ENCODE measurements around the gene IFI30. TPM values are rescaled to one million over a fixed set of nuclear protein-coding genes. Genes with fewer than 3 reads are reported as not detected.

The IFI30 gene
- total RNA-seq, 4 donors from 2014 or later, result 13.4 to 37.2 (median 35.1) TPM

- Histone ChIP-seq H3K36me3 (peaks cover 30% of the 10 kb centered on the region), H3K9me3 (no peaks in the 10 kb centered on the region), H3K27ac (no peak overlapping the region), H3K4me1 (peaks cover 26% of the 10 kb centered on the region), H3K4me3 (no peak overlapping the region), H3K27me3 (no peaks in the 10 kb centered on the region)
- WGBS, result 93% methylated on average over 7 of the region's 7 CpGs
- DNase-seq (ENCODE audit: low spot score in 2 of 2), result no peak
- TF ChIP-seq POLR2A (IDR thresholded peaks at IDR 0.05) (no peak), POLR2AphosphoS5 (IDR thresholded peaks at IDR 0.05) (no peak), EP300 (IDR thresholded peaks at IDR 0.05) (no peak)
- TF ChIP-seq, protein P1, sequence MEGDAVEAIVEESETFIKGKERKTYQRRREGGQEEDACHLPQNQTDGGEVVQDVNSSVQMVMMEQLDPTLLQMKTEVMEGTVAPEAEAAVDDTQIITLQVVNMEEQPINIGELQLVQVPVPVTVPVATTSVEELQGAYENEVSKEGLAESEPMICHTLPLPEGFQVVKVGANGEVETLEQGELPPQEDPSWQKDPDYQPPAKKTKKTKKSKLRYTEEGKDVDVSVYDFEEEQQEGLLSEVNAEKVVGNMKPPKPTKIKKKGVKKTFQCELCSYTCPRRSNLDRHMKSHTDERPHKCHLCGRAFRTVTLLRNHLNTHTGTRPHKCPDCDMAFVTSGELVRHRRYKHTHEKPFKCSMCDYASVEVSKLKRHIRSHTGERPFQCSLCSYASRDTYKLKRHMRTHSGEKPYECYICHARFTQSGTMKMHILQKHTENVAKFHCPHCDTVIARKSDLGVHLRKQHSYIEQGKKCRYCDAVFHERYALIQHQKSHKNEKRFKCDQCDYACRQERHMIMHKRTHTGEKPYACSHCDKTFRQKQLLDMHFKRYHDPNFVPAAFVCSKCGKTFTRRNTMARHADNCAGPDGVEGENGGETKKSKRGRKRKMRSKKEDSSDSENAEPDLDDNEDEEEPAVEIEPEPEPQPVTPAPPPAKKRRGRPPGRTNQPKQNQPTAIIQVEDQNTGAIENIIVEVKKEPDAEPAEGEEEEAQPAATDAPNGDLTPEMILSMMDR (IDR thresholded peaks at IDR 0.05), result no peak
Observed at GRCh38 chr19:18196511-18196845, 22.9 kb downstream of the IFI30 start.

DNA sequence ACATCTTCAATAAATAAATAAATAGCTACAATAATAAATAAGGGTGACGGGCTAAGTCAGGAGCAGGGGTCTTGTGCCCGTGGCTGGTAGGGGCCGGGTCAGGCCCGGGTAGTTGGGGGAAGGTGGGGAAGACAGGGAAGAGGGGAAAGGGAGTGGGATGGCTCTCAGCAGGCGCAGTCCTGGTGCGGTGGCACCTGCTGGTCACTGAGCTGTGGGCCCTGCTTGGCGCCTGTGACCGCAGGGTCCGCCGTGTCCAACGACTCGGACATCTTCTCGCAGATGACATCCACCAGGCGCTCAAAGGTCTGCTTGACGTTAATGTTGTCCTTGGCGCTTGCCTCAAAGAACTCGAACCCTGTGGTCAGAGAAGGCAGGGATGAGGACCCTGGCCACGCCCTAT lies 23.7 kb downstream of the IFI30 start:
- H3K9me3 ChIP-seq, result no peaks in the 10 kb centered on the region
- WGBS, result 93% methylated on average over 18 of the region's 18 CpGs
- H3K36me3 ChIP-seq, result peaks cover 30% of the 10 kb centered on the region
- TF ChIP-seq POLR2AphosphoS5 (IDR thresholded peaks at IDR 0.05), result no peak
- TF ChIP-seq EP300 (IDR thresholded peaks at IDR 0.05), result no peak
- no peak overlapping the region for H3K27ac ChIP-seq
- no peak for DNase-seq (ENCODE audit: low spot score in 2 of 2)
- no peaks in the 10 kb centered on the region for H3K27me3 ChIP-seq
- H3K4me1 ChIP-seq, result peaks cover 19% of the 10 kb centered on the region
- no peak overlapping the region for H3K4me3 ChIP-seq

GRCh38 chr19:18197941-18198340 lies 24.3 kb downstream of the IFI30 start:
- Histone ChIP-seq H3K27ac (no peak overlapping the region), H3K4me3 (no peak overlapping the region), H3K27me3 (no peaks in the 10 kb centered on the region), H3K36me3 (peaks cover 30% of the 10 kb centered on the region), H3K4me1 (peaks cover 22% of the 10 kb centered on the region), H3K9me3 (no peaks in the 10 kb centered on the region)
- no peak for TF ChIP-seq POLR2AphosphoS5 (IDR thresholded peaks at IDR 0.05)
- no peak for TF ChIP-seq POLR2A (IDR thresholded peaks at IDR 0.05)
- TF ChIP-seq, protein P1 (IDR thresholded peaks at IDR 0.05), result no peak
- TF ChIP-seq EP300 (IDR thresholded peaks at IDR 0.05), result no peak
- DNase-seq (ENCODE audit: low spot score in 2 of 2), result no peak
- 66% methylated on average over 6 of the region's 6 CpGs for WGBS

- H3K27me3 ChIP-seq, result no peaks in the 10 kb centered on the region
- H3K27ac ChIP-seq, result no peak overlapping the region
Observed at GRCh38 chr19:18198374-18198773, 24.8 kb downstream of the IFI30 start.

GRCh38 chr19:18202397-18202777 lies 28.8 kb downstream of the IFI30 start:
- no peaks in the 10 kb centered on the region for H3K27me3 ChIP-seq
- no peaks in the 10 kb centered on the region for H3K9me3 ChIP-seq
- TF ChIP-seq, protein P1 (IDR thresholded peaks at IDR 0.05), result no peak
- TF ChIP-seq POLR2A (IDR thresholded peaks at IDR 0.05) (no peak), POLR2AphosphoS5 (IDR thresholded peaks at IDR 0.05) (no peak)
- no peak overlapping the region for H3K27ac ChIP-seq
- no peak overlapping the region for H3K4me3 ChIP-seq
- peaks cover 27% of the 10 kb centered on the region for H3K4me1 ChIP-seq
- WGBS, result 83% methylated on average over 24 of the region's 24 CpGs
- DNase-seq (ENCODE audit: low spot score in 2 of 2), result no peak
- peaks cover 15% of the 10 kb centered on the region for H3K36me3 ChIP-seq

More at GRCh38 chr19:18198374-18198773, 24.8 kb downstream of the IFI30 start:
- no peak overlapping the region for H3K4me3 ChIP-seq
- H3K9me3 ChIP-seq, result no peaks in the 10 kb centered on the region
- H3K4me1 ChIP-seq, result peaks cover 27% of the 10 kb centered on the region
- TF ChIP-seq POLR2AphosphoS5 (IDR thresholded peaks at IDR 0.05) (no peak), POLR2A (IDR thresholded peaks at IDR 0.05) (no peak), EP300 (IDR thresholded peaks at IDR 0.05) (no peak)
- TF ChIP-seq, protein P1 (IDR thresholded peaks at IDR 0.05), result no peak
- 91% methylated on average over 6 of the region's 6 CpGs for WGBS
- no peak for DNase-seq (ENCODE audit: low spot score in 2 of 2)
- peaks cover 30% of the 10 kb centered on the region for H3K36me3 ChIP-seq

DNA sequence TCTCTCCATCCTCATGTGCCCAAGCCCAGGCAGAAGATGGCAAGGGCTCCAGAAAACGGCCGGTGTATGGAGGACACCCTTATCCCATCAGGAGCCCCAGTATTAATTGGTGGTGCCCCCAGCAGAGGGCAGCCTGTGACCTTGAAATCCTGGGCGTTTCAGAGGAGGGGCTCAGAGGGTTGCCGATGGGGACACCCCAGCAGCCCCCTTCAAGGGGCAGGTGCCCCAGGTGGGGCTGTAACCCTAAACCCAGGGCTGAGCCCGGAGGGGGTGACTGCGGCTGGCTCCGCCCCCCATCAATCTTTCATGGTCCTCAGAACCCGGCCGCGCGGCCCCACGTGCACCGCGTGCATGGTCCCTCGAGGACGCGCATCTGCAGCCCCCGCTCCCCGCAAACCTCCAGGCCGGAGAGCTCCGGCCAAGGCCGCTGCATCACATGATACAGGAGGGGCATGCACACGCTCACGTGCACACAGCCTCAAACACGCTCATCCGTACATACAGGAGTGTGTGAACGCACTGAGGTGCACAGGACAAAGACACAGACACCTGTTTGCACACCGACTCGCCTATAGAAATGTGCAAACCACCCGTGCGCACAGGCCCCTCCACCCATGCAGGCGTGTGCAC lies 29.3 kb downstream of the IFI30 start:
- no peak overlapping the region for H3K27ac ChIP-seq
- 26% methylated on average over 5 of the region's 32 CpGs for WGBS

More for the DNA sequence above, 29.3 kb downstream of the IFI30 start:
- H3K27me3 ChIP-seq, result no peaks in the 10 kb centered on the region
- peak in 1 of 2 donors; percentile 77 for DNase-seq (ENCODE audit: low spot score in 2 of 2)
- no peaks in the 10 kb centered on the region for H3K9me3 ChIP-seq
- TF ChIP-seq POLR2AphosphoS5 (IDR thresholded peaks at IDR 0.05), result no peak
- TF ChIP-seq, protein P1 (IDR thresholded peaks at IDR 0.05), result no peak
- no peak for TF ChIP-seq EP300 (IDR thresholded peaks at IDR 0.05)
- TF ChIP-seq POLR2A (IDR thresholded peaks at IDR 0.05), result no peak
- H3K4me1 ChIP-seq, result peaks cover 27% of the 10 kb centered on the region
- H3K36me3 ChIP-seq, result peaks cover 12% of the 10 kb centered on the region
- peak overlapping the region; percentile 58 for H3K4me3 ChIP-seq

All from suprapubic skin (tissue), 4 donors.